Measurements from ENCODE around the gene DUSP16.
"Not testable (repeated sequence)": the region's sequence is repeated elsewhere in the genome, so short reads cannot be mapped to it uniquely, and the experiment has no call there.

DUSP16 gene

GRCh38 chr12:12520273-12520672, 42.4 kb downstream of the DUSP16 start:
- DNase-seq (ENCODE audit: low spot score): no peak

GRCh38 chr12:12519354-12519998, 43.2 kb downstream of the DUSP16 start:
- no peak for DNase-seq (ENCODE audit: low spot score)

GRCh38 chr12:12518919-12519318, 43.7 kb downstream of the DUSP16 start:
- no peak for DNase-seq (ENCODE audit: low spot score)

GRCh38 chr12:12518464-12518845, 44.2 kb downstream of the DUSP16 start:
- DNase-seq (ENCODE audit: low spot score): no peak

GRCh38 chr12:12513416-12514006, 49.2 kb downstream of the DUSP16 start:
- DNase-seq (ENCODE audit: low spot score): no peak

GRCh38 chr12:12511895-12512711, 50.6 kb downstream of the DUSP16 start:
- no peak for DNase-seq (ENCODE audit: low spot score)

GRCh38 chr12:12511021-12511783, 51.5 kb downstream of the DUSP16 start:
- DNase-seq (ENCODE audit: low spot score): no peak

GRCh38 chr12:12510551-12510950, 52.1 kb downstream of the DUSP16 start:
- no peak for DNase-seq (ENCODE audit: low spot score)

- DNase-seq (ENCODE audit: low spot score): no peak
Measured at GRCh38 chr12:12510141-12510540, 52.5 kb downstream of the DUSP16 start.

- DNase-seq (ENCODE audit: low spot score): no peak
Measured at GRCh38 chr12:12508612-12509011, 54.1 kb downstream of the DUSP16 start.

GRCh38 chr12:12507121-12507520, 55.5 kb downstream of the DUSP16 start:
- DNase-seq (ENCODE audit: low spot score): no peak

- DNase-seq (ENCODE audit: low spot score): no peak
Measured at GRCh38 chr12:12506496-12506890, 56.2 kb downstream of the DUSP16 start.

- no peak for DNase-seq (ENCODE audit: low spot score)
Measured at GRCh38 chr12:12505544-12506495, 56.8 kb downstream of the DUSP16 start.

GRCh38 chr12:12503384-12504078, 59.1 kb downstream of the DUSP16 start:
- peak; percentile 21 for DNase-seq (ENCODE audit: low spot score)

GRCh38 chr12:12502815-12503151, 59.9 kb downstream of the DUSP16 start:
- DNase-seq (ENCODE audit: low spot score): no peak

GRCh38 chr12:12502130-12502814, 60.4 kb downstream of the DUSP16 start:
- DNase-seq (ENCODE audit: low spot score): not testable (repeated sequence)

GRCh38 chr12:12501121-12501520, 61.5 kb downstream of the DUSP16 start:
- no peak for DNase-seq (ENCODE audit: low spot score)

GRCh38 chr12:12499909-12500604, 62.6 kb downstream of the DUSP16 start:
- no peak for DNase-seq (ENCODE audit: low spot score)

GRCh38 chr12:12498210-12498609, 64.5 kb downstream of the DUSP16 start:
- DNase-seq (ENCODE audit: low spot score): no peak

- DNase-seq (ENCODE audit: low spot score): no peak
Measured at GRCh38 chr12:12495536-12495935, 67.1 kb downstream of the DUSP16 start.
